Body of pancreas (tissue), 4 donors: ENCODE measurements around the gene SLC35F4.

Experiments
- POLR2A ChIP-seq, 3 donors: fragments of 450-650 bp; IDR thresholded peaks; one replicate each; pipeline ENCODE4 v1.6.1; 2016; ENCODE audit warnings: antibody characterized with exemption in 3 of 3, mild to moderate bottlenecking in 2 of 3
- TF ChIP-seq, protein P1 (sequence below), 7 experiments: fragments of 450-650 bp in 4 of 7; fragments of 200-600 bp in 3 of 7; sonication (generic) in 3 of 7; IDR thresholded peaks; one replicate each; pipeline ENCODE4 v1.5.1; 2016 to 2019; ENCODE audit warnings: antibody characterized with exemption in 7 of 7

GRCh38 chr14:57851354-57851753 lies 14.5 kb downstream of the SLC35F4 start:
- TF ChIP-seq, protein P1, sequence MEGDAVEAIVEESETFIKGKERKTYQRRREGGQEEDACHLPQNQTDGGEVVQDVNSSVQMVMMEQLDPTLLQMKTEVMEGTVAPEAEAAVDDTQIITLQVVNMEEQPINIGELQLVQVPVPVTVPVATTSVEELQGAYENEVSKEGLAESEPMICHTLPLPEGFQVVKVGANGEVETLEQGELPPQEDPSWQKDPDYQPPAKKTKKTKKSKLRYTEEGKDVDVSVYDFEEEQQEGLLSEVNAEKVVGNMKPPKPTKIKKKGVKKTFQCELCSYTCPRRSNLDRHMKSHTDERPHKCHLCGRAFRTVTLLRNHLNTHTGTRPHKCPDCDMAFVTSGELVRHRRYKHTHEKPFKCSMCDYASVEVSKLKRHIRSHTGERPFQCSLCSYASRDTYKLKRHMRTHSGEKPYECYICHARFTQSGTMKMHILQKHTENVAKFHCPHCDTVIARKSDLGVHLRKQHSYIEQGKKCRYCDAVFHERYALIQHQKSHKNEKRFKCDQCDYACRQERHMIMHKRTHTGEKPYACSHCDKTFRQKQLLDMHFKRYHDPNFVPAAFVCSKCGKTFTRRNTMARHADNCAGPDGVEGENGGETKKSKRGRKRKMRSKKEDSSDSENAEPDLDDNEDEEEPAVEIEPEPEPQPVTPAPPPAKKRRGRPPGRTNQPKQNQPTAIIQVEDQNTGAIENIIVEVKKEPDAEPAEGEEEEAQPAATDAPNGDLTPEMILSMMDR (IDR thresholded peaks at IDR 0.05) = no peak
- no peak for TF ChIP-seq POLR2A (IDR thresholded peaks at IDR 0.05)
